Adrenal gland (tissue), 5 donors: ENCODE data around the gene CEACAM3.

Experiments used
- CTCF ChIP-seq, 6 experiments: fragments of 450-650 bp in 4 of 6; fragments of 200-600 bp in 2 of 6; sonication (generic) in 1 of 6; IDR thresholded peaks; 1 replicate in 5 of 6; 2 replicates in 1 of 6; pipeline versions ENCODE4 v1.5.1 to v1.8.0; 2016 to 2021; ENCODE audit warnings: antibody characterized with exemption in 6 of 6, mild to moderate bottlenecking in 2 of 6, moderate library complexity in 1 of 6
- POLR2A ChIP-seq, 2 donors: fragments of 450-650 bp; IDR thresholded peaks; one replicate each; pipeline ENCODE4 v1.6.1; 2017; ENCODE audit warnings: antibody characterized with exemption in 2 of 2, mild to moderate bottlenecking in 2 of 2, moderate library complexity in 1 of 2
- donor health status: DM: no; HTN: no; CAD: no.

DNA sequence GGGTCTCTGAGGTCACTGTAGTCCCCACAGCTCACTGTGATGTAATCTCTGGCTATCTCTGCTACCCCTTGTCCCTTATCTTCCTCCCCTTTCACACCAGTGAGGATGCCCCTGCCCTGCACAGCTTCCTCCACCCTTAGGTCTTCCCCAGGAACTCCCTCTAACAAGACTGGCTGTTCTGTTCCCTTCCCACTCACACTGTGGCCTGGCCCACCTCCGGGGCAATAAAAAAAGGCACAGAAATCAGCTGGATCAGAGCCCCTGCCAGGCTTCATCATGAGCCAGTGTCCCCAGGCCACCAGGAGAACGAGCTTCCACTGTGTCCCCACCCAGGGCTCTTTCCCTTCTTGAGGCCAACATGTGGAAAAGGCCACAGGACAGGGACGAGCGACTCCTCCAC lies 4.6 kb downstream of the CEACAM3 start:
- TF ChIP-seq CTCF (IDR thresholded peaks at IDR 0.05) (no peak), POLR2A (IDR thresholded peaks at IDR 0.05) (no peak)
